Measurements from ENCODE around the gene ARHGAP22. TPM values are rescaled to one million over a fixed set of nuclear protein-coding genes. Genes with fewer than 3 reads are reported as not detected.
A peak's percentile ranks its signal among the peaks of the same experiment; 100 is the strongest.

Gene ARHGAP22
- polyA plus RNA-seq, 3 donors: 1.5 to 7.8 (median 1.9) TPM

DNA sequence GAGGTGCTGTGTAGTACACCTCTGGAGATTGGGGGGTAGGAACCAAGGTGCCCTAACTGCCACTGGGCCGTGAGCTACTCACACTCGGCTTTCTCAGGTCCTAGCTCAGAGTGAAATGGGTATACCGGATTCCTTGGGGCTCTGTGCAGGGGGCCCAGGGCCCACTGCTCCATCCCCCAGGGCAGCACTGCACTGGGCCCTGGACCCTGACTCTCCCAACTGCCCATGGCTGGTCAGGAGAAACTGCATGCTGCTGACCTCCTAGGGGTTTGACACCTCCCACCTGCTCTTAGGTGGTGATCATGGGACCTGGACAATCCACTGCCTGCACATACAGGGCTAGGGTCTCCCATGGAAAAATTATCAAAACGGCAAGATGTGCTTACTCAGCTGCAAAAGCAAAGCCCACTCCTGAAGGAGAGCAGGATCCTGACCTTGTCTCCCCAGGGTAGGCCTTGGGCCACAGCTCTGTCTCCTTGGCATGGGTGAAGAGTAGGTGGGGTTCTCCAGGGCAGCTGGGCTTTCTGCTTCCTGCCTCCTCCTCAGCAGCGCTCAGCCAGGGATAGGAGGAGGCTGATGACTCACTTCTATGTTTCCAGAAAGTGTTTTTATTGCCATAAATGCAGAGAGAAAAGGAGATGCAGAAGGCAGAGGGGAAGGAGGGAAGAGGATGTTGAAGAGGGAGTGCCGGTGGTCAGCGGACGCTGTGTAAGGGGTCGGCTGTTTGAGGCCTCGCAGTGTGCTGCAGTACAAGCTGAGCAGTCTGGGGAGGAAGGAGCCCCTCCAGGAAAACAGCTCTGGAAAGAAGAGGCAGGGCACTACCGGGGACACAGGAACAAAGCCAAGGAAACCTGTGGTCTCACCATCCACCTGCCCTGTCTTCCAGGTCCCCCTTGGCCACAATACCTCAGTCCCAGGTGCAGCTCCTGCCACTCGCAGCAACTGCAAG lies 107.8 kb downstream of the ARHGAP22 start:
- H3K79me2 ChIP-seq (ENCODE audit: insufficient read depth, low read length): no peaks in the 10 kb centered on the region
- no peaks in the 10 kb centered on the region for H3K36me3 ChIP-seq (replicated peaks in 1 of 2; ENCODE audit: control insufficient read depth in 1 of 2, insufficient read depth in 2 of 2, low read length in 2 of 2)
- Mint-ChIP-seq H3K36me3 (no peaks in the 10 kb centered on the region), H3K4me3 (no peak overlapping the region), H3K4me1 (peaks cover 25% of the 10 kb centered on the region), H3K9me3 (peaks cover 0 to 2% (median 0%) of the 10 kb centered on the region in 7 donors), H3K27me3 (ENCODE audit: low read depth in 3 of 3) (peaks cover 0 to 11% (median 4%) of the 10 kb centered on the region in 3 donors), H3K27ac (no peak overlapping the region)
- no peak overlapping the region for H3K9ac ChIP-seq (ENCODE audit: insufficient read depth, low read length, poor library complexity, severe bottlenecking)
- no peak overlapping the region for H3K4me2 ChIP-seq (replicated peaks; ENCODE audit: extremely low read depth, low read length, poor library complexity, severe bottlenecking)
- H3K27ac ChIP-seq (ENCODE audit: low read depth in 1 of 2, low read length in 2 of 2): no peak overlapping the region
- TF ChIP-seq, protein P1, sequence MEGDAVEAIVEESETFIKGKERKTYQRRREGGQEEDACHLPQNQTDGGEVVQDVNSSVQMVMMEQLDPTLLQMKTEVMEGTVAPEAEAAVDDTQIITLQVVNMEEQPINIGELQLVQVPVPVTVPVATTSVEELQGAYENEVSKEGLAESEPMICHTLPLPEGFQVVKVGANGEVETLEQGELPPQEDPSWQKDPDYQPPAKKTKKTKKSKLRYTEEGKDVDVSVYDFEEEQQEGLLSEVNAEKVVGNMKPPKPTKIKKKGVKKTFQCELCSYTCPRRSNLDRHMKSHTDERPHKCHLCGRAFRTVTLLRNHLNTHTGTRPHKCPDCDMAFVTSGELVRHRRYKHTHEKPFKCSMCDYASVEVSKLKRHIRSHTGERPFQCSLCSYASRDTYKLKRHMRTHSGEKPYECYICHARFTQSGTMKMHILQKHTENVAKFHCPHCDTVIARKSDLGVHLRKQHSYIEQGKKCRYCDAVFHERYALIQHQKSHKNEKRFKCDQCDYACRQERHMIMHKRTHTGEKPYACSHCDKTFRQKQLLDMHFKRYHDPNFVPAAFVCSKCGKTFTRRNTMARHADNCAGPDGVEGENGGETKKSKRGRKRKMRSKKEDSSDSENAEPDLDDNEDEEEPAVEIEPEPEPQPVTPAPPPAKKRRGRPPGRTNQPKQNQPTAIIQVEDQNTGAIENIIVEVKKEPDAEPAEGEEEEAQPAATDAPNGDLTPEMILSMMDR (IDR thresholded peaks at IDR 0.05): no peak
- 31% methylated on average over 11 of the region's 12 CpGs for WGBS (ENCODE audit: insufficient coverage)
- intact Hi-C loops (cut with micrococcal nuclease): no loop called here
- H3K9me3 ChIP-seq (replicated peaks in 1 of 2; ENCODE audit: control insufficient read depth in 1 of 2, insufficient read depth in 1 of 2, low read length in 2 of 2): no peaks in the 10 kb centered on the region
- no peaks in the 10 kb centered on the region for H4K20me1 ChIP-seq (ENCODE audit: insufficient read depth, low read length)
- H3K4me1 ChIP-seq (ENCODE audit: control insufficient read depth in 1 of 2, insufficient read depth in 2 of 2, low read length in 2 of 2): peaks cover 14 to 20% of the 10 kb centered on the region in 2 donors
- H2AFZ ChIP-seq (ENCODE audit: insufficient read depth, low read depth, low read length, poor library complexity, severe bottlenecking): no peak overlapping the region
- DNase-seq: peak in 1 of 3 donors; percentile 4
- H3K27me3 ChIP-seq (ENCODE audit: control insufficient read depth in 2 of 2, insufficient read depth in 2 of 2, low read length in 2 of 2): no peaks in the 10 kb centered on the region
- no peak overlapping the region for H3K4me3 ChIP-seq (replicated peaks in 1 of 3; ENCODE audit: low read depth in 2 of 3, low read length in 3 of 3)

DNA sequence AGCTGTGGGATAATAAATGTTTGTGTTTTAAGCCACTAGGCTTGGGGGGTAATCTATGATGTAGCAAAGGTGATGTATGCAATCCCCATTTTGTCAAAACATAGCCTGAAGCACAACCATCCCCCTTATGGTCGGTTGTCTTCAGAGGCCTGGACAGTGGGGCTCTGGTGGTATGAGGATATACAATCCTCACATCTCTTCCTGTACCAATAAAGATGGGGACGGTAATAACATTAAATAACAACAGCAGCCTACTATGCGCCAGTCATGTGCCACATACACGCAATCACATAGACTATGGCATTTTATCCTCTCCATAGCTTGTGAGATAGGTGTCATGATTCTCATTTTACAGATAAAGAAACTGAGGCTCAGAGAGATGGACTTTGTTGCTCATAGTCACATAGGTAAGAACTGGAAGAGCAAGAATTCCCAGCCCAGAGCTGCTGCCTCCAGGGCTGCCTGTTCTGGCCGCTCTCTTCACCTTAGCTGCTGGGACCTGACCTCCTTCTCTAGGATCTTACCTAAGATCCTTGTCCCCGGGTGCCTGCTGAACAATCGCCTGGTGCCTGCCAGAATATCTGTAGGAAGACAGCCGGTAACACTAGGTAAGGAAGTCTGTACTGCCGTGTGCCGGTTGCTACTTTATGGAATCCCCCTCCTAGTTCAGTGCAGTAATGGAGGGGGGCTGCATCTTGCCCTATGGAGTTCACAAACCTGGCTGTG lies 108.6 kb downstream of the ARHGAP22 start:
- H3K4me3 ChIP-seq (replicated peaks in 1 of 3; ENCODE audit: low read depth in 2 of 3, low read length in 3 of 3): no peak overlapping the region
- no peak overlapping the region for H3K4me2 ChIP-seq (replicated peaks; ENCODE audit: extremely low read depth, low read length, poor library complexity, severe bottlenecking)
- no peaks in the 10 kb centered on the region for H3K9me3 ChIP-seq (replicated peaks in 1 of 2; ENCODE audit: control insufficient read depth in 1 of 2, insufficient read depth in 1 of 2, low read length in 2 of 2)
- intact Hi-C loops (cut with micrococcal nuclease): no loop called here
- peaks cover 8 to 12% of the 10 kb centered on the region in 2 donors for H3K4me1 ChIP-seq (ENCODE audit: control insufficient read depth in 1 of 2, insufficient read depth in 2 of 2, low read length in 2 of 2)
- 51% methylated on average over 4 of the region's 10 CpGs for WGBS (ENCODE audit: insufficient coverage)
- H3K27me3 Mint-ChIP-seq (ENCODE audit: low read depth in 3 of 3): peaks cover 0 to 11% (median 4%) of the 10 kb centered on the region in 3 donors
- no peak overlapping the region for H3K27ac ChIP-seq (ENCODE audit: low read depth in 1 of 2, low read length in 2 of 2)
- no peaks in the 10 kb centered on the region for H3K79me2 ChIP-seq (ENCODE audit: insufficient read depth, low read length)
- no peak overlapping the region for H3K9ac ChIP-seq (ENCODE audit: insufficient read depth, low read length, poor library complexity, severe bottlenecking)
- TF ChIP-seq, protein P1 (IDR thresholded peaks at IDR 0.05): no peak
- H3K36me3 ChIP-seq (replicated peaks in 1 of 2; ENCODE audit: control insufficient read depth in 1 of 2, insufficient read depth in 2 of 2, low read length in 2 of 2): no peaks in the 10 kb centered on the region
- no peaks in the 10 kb centered on the region for H4K20me1 ChIP-seq (ENCODE audit: insufficient read depth, low read length)
- H2AFZ ChIP-seq (ENCODE audit: insufficient read depth, low read depth, low read length, poor library complexity, severe bottlenecking): no peak overlapping the region
- peaks cover 18% of the 10 kb centered on the region for H3K4me1 Mint-ChIP-seq
- no peaks in the 10 kb centered on the region for H3K27me3 ChIP-seq (ENCODE audit: control insufficient read depth in 2 of 2, insufficient read depth in 2 of 2, low read length in 2 of 2)
- H3K36me3 Mint-ChIP-seq: no peaks in the 10 kb centered on the region
- H3K4me3 Mint-ChIP-seq: no peak overlapping the region
- peaks cover 0 to 2% (median 0%) of the 10 kb centered on the region in 7 donors for H3K9me3 Mint-ChIP-seq
- no peak overlapping the region for H3K27ac Mint-ChIP-seq
- no peak for DNase-seq

All from CD14-positive monocyte (primary cell).